DOHH2 (cell line): ENCODE data around the gene ROBO2.

ENCODE experiments used
- CTCF ChIP-seq: fragments of 200-600 bp; sonication (generic); IDR thresholded peaks from one replicate; pipeline ENCODE4 v1.5.1; 2014; ENCODE audit warnings: antibody characterized with exemption, mild to moderate bottlenecking, low read depth, low read length; ENCODE audit not compliant: poor library complexity, severe bottlenecking
- EZH2phosphoT487 ChIP-seq: fragments of 200-600 bp; sonication (generic); IDR thresholded peaks from 2 replicates; pipeline ENCODE4 v1.6.1; 2017; ENCODE audit warnings: borderline replicate concordance, mild to moderate bottlenecking, antibody characterized with exemption, low read length, moderate library complexity, mixed read lengths

GRCh38 chr3:77072232-77072631 is 32.3 kb downstream of the ROBO2 start:
- TF ChIP-seq CTCF (no peak), EZH2phosphoT487 (no peak)
